AG09309 (cell line): ENCODE measurements around the gene TXNDC8.
A peak's percentile ranks its signal among the peaks of the same experiment; 100 is the strongest.

ENCODE experiments used
- DNase-seq: peaks from one replicate; pipeline ENCODE4 v3.0.0-alpha.2; 2010; ENCODE audit warnings: low read depth
- H3K4me3 ChIP-seq: 2 replicates; pipeline ENCODE4 v1.5.1; 2011; ENCODE audit warnings: mild to moderate bottlenecking, low read depth, low read length, moderate library complexity; ENCODE audit not compliant: control insufficient read depth
- TF ChIP-seq, protein P1 (sequence below): IDR thresholded peaks from 2 replicates; pipeline ENCODE4 v1.5.1; 2011; ENCODE audit warnings: mild to moderate bottlenecking, low read depth, low read length, inconsistent platforms; ENCODE audit not compliant: insufficient read depth, control insufficient read depth; ENCODE audit errors: missing control alignments

The TXNDC8 gene

DNA sequence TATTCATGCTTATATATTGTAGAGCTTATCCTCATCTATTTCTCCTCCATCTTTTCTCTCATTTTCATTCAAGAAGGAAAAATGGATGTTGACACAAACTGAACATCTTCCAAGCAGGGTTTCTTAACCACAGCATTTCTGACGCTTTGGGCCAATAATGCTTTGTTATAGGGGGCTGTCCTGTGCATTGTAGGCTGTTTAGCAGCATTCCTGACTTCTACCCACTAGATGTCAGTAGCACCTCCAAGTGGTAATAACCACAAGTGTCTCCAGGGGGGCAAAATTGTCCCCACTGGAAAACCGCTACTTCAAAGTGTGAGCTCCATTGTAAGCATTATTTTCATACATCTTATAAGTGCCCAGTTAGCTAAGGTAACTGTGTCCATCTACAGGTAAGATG, 2.6 kb upstream of the TXNDC8 start:
- TF ChIP-seq, protein P1, sequence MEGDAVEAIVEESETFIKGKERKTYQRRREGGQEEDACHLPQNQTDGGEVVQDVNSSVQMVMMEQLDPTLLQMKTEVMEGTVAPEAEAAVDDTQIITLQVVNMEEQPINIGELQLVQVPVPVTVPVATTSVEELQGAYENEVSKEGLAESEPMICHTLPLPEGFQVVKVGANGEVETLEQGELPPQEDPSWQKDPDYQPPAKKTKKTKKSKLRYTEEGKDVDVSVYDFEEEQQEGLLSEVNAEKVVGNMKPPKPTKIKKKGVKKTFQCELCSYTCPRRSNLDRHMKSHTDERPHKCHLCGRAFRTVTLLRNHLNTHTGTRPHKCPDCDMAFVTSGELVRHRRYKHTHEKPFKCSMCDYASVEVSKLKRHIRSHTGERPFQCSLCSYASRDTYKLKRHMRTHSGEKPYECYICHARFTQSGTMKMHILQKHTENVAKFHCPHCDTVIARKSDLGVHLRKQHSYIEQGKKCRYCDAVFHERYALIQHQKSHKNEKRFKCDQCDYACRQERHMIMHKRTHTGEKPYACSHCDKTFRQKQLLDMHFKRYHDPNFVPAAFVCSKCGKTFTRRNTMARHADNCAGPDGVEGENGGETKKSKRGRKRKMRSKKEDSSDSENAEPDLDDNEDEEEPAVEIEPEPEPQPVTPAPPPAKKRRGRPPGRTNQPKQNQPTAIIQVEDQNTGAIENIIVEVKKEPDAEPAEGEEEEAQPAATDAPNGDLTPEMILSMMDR = peak; percentile 64
- DNase-seq = no peak
- H3K4me3 ChIP-seq = no peak overlapping the region

DNA sequence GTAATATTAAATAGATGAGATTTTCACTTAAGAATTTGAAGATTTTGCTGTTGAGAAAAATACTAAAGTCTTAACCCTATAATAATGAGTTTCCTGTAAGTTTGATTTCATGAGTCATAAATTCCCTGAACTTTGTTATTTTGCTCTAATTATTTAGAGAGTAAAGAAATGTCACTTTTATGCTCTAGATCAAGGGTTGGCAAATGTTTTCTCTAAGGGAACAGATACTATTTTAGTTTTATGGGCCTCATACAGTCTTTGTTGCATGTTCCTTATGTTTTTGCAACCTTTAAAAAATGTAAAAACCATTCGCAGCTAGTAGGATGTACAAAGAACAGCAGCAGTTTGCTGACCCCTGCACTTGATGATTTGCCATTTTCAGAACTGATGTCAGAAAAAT, 480 bp upstream of the TXNDC8 start:
- DNase-seq = no peak
- TF ChIP-seq, protein P1 = no peak
- no peak overlapping the region for H3K4me3 ChIP-seq

DNA sequence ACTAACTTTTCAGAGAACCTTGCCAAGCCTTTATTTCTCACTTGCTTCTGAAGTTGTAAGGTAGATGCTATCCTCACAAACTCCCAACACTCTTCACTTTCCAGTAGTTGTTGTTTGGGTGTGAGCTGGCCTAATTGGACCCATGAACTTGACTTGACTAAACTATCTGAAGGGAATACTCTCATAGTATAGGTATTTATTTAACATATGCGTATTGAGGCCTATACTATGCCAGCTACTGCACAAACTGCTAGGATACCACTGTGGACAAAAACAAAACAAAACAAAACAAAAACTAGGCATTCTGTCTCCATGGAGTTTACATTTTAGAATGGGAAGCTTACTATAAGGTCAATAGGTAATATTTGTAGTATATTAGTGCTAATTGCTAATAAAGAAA, 1.3 kb downstream of the TXNDC8 start:
- no peak overlapping the region for H3K4me3 ChIP-seq
- DNase-seq = no peak
- TF ChIP-seq, protein P1 = no peak

DNA sequence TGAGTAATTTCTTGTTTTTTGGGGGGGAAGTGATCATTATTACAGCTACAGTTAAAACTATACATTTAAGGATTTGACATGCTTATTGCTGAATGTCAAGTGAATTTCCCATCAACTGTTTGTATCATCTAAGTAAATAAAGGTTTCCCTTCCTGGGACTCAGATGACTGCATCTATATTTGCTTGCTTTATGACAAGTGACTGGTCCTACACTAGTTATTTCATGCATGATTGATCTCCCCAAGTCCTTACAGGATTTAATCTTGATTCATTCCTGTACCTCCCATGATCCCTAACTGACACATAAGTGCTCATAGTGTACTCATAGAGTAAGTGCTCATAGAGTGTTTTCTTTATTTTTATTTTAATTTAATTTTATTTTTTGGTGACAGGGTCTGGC, 2.8 kb downstream of the TXNDC8 start:
- no peak overlapping the region for H3K4me3 ChIP-seq
- DNase-seq = no peak
- TF ChIP-seq, protein P1 = no peak

DNA sequence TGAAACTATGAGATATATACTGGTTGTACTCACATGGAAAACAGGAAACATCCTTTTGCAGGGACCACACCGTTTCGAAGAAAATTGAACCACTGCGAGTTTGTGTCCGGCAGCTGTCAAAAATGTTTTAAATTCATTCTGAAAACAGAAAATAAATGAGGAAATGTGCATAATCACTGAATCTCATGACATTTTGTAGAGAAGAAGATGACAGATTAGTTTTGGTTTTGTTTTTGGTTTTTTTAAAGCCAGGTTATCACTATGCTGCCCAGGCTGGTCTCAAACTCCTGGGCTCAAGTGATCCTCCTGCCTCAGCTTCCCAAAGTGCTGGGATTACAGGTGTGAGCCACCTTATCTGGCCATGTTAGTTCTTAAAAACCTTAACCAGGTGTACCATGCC, 3.5 kb downstream of the TXNDC8 start:
- no peak overlapping the region for H3K4me3 ChIP-seq
- TF ChIP-seq, protein P1 = no peak
- DNase-seq = no peak

DNA sequence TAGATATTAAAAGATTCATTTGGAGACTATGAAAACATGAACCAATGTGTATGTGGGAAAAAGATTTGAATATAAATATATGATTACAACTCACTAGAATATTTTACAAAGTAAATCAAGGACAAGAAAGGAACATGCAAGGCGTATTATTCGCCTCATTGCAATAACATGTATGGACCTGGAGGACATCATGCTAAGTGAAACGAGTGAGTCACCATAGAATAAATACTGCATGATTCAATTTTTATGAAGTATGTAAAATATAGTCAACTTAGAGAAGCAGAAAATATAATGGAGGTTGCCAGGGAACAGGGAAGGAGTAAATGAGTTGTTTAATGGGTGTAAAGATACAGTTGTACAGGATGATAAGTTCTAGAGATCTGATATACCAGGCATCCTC, 4.9 kb downstream of the TXNDC8 start:
- TF ChIP-seq, protein P1 = no peak
- DNase-seq = no peak
- H3K4me3 ChIP-seq = no peak overlapping the region
